ENCODE data around the gene LMAN2. TPM values are rescaled to one million over a fixed set of nuclear protein-coding genes. Genes with fewer than 3 reads are reported as not detected.
A peak's percentile ranks its signal among the peaks of the same experiment; 100 is the strongest.

Gene LMAN2
- total RNA-seq, 2 donors from 2014 or later: 159 to 167 TPM

DNA sequence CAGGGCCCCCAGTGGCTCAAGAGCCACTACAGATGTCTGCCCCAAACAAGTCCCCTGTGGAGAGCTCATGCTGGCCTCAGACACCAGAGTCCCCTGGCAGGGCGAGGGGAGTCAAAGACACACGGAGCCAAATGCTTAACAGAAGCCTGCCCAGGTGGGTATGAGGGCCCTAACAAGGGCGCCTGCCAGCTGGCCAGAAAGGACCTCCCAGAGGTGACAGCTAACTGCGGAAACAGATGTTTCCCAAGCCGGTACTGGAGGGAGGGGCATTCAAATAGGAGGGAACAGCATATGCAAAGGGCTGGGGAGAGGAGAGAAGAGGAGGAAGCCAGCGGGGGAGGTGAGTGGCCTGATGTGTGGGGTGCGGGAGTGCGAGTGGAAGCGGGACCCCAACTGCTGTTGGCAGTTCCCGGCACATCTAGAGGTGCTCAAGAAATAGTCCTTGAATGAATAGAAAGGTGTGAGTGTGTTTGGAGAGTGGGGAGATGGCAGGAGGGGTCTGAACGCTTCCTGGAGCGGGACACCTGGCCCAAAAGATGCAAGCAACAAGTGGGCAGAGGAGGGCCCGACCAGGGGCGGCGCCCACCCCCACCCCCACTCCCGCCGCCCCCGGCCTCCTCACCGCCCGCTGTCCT, 40.6 kb downstream of the LMAN2 start:
- Histone ChIP-seq H3K9me3 (no peaks in the 10 kb centered on the region), H3K4me3 (peak overlapping the region; percentile 90), H3K27ac (no peak overlapping the region), H3K4me1 (ENCODE audit: control insufficient read depth in 1 of 2, low read depth in 2 of 2) (peaks cover 5 to 24% of the 10 kb centered on the region in 2 donors), H3K36me3 (peaks cover 7% of the 10 kb centered on the region), H3K27me3 (replicated peaks; ENCODE audit: insufficient read depth) (no peaks in the 10 kb centered on the region)
- ATAC-seq (ENCODE audit: insufficient number of reproducible peaks, low FRiP score, low read depth) (no peak), DNase-seq (ENCODE audit: low spot score) (no peak)
- TF ChIP-seq, protein P1, sequence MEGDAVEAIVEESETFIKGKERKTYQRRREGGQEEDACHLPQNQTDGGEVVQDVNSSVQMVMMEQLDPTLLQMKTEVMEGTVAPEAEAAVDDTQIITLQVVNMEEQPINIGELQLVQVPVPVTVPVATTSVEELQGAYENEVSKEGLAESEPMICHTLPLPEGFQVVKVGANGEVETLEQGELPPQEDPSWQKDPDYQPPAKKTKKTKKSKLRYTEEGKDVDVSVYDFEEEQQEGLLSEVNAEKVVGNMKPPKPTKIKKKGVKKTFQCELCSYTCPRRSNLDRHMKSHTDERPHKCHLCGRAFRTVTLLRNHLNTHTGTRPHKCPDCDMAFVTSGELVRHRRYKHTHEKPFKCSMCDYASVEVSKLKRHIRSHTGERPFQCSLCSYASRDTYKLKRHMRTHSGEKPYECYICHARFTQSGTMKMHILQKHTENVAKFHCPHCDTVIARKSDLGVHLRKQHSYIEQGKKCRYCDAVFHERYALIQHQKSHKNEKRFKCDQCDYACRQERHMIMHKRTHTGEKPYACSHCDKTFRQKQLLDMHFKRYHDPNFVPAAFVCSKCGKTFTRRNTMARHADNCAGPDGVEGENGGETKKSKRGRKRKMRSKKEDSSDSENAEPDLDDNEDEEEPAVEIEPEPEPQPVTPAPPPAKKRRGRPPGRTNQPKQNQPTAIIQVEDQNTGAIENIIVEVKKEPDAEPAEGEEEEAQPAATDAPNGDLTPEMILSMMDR (IDR thresholded peaks at IDR 0.05): no peak

DNA sequence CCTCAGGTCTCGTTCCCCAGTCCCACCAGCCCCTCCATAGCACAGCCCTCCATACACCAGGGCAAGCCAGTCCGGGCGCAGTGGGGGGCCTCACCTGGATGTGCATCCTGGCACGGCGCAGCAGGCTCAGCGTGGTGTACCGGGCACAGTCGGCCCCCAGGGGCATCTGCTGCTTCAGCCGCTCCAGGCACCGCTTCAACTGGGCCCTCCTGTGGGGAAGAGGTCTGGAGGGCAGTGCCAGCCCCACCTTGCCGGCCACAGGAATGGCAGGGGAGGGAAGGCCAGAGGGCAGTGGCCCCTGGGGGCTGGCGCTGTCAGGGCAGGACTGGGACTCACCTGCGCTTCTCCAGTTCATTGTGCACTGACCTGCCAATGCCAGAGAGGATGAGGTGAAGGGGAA, 41.1 kb downstream of the LMAN2 start:
- H3K36me3 ChIP-seq: peaks cover 13% of the 10 kb centered on the region

DNA sequence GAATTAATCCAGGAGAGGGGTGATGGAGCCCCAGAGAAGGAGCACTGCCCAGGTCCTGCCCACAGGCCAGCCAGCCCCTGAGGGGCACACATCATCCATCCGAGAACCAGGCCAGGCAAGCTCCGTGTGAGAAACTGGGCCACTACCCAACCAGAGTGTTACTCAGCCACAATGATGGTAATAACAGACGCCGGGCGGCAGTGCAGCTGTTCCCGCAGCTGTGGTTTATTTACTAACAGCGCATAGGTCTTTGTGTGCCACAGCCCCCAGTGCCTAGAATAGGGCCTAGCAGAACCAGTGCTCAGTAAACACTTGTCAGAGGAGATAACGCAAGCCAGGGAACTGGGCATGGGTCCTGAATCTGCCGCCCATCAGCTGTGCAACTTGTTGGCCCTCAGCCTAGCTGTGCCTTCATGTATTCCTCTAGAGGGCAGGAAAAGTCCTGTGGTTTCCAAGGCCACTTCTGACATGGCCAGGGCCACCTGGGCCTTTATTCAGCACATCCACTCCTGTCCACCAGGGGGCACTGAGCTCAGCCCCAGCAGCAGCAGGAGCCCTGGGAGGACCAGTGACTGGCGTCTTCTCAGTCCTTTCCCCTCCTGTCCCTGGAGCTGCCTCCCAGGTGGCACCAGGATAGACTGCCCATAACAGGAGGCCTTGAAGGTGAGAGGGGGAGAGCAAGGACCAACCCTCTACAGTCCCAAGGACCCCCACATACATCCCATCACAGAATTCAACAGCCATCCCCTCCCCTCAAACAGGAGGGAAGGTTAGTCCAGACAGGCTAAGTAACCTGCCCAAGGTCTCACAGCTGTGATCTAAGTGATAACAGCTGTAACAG, 41.9 kb downstream of the LMAN2 start:
- TF ChIP-seq, protein P1 (IDR thresholded peaks at IDR 0.05): peak; percentile 77
- H3K27me3 ChIP-seq (replicated peaks; ENCODE audit: insufficient read depth): no peaks in the 10 kb centered on the region
- no peak overlapping the region for H3K27ac ChIP-seq
- DNase-seq (ENCODE audit: low spot score): no peak
- H3K4me3 ChIP-seq: no peak overlapping the region
- no peak for ATAC-seq (ENCODE audit: insufficient number of reproducible peaks, low FRiP score, low read depth)
- peaks cover 14 to 36% of the 10 kb centered on the region in 2 donors for H3K4me1 ChIP-seq (ENCODE audit: control insufficient read depth in 1 of 2, low read depth in 2 of 2)
- H3K36me3 ChIP-seq: peaks cover 14% of the 10 kb centered on the region
- no peaks in the 10 kb centered on the region for H3K9me3 ChIP-seq

More for the DNA sequence above, 41.1 kb downstream of the LMAN2 start:
- TF ChIP-seq, protein P1 (IDR thresholded peaks at IDR 0.05): no peak
- H3K4me3 ChIP-seq: no peak overlapping the region
- H3K4me1 ChIP-seq (ENCODE audit: control insufficient read depth in 1 of 2, low read depth in 2 of 2): peaks cover 7 to 29% of the 10 kb centered on the region in 2 donors
- ATAC-seq (ENCODE audit: insufficient number of reproducible peaks, low FRiP score, low read depth) (no peak), DNase-seq (ENCODE audit: low spot score) (no peak)
- H3K27ac ChIP-seq: no peak overlapping the region
- H3K9me3 ChIP-seq: no peaks in the 10 kb centered on the region
- H3K27me3 ChIP-seq (replicated peaks; ENCODE audit: insufficient read depth): no peaks in the 10 kb centered on the region

DNA sequence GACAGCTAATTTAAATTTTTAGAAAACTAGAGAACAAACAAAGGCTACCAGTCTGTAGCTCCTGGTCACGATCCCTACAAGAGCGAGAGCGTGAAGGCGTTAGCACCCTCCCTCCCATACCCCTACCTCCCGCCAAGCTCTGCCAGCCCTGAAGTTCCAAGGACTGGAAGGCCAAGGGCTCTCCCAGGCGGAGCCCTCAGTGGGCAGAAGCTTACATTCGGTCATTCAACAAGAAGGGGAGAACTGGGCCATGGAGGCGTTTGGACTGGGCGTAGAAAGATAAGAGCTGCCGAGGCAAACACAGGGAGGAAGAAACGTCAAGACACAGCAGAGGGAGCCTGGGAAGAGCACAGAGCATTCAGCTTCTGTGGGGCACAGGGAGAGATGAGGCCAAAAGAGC, 42.7 kb downstream of the LMAN2 start:
- Histone ChIP-seq H3K4me1 (ENCODE audit: control insufficient read depth in 1 of 2, low read depth in 2 of 2) (peaks cover 18 to 42% of the 10 kb centered on the region in 2 donors), H3K9me3 (no peaks in the 10 kb centered on the region), H3K27ac (no peak overlapping the region), H3K27me3 (replicated peaks; ENCODE audit: insufficient read depth) (no peaks in the 10 kb centered on the region), H3K36me3 (peaks cover 14% of the 10 kb centered on the region), H3K4me3 (no peak overlapping the region)
- DNase-seq (ENCODE audit: low spot score) (no peak), ATAC-seq (ENCODE audit: insufficient number of reproducible peaks, low FRiP score, low read depth) (no peak)
- TF ChIP-seq, protein P1 (IDR thresholded peaks at IDR 0.05): no peak

Data from thoracic aorta (tissue), 2 donors.